Activated CD4-positive, CD25-positive, alpha-beta regulatory T cell treated with anti-CD3 and anti-CD28 coated beads, Interleukin-2, amount 50 U/mL, for 72 hours (primary cell): Measurements from ENCODE around the gene PAK4.
"Not testable (repeated sequence)": the region's sequence is repeated elsewhere in the genome, so short reads cannot be mapped to it uniquely, and the experiment has no call there.

Source experiments
- DNase-seq: peaks from one replicate; pipeline ENCODE4 v3.0.0; 2021

PAK4 gene

DNA sequence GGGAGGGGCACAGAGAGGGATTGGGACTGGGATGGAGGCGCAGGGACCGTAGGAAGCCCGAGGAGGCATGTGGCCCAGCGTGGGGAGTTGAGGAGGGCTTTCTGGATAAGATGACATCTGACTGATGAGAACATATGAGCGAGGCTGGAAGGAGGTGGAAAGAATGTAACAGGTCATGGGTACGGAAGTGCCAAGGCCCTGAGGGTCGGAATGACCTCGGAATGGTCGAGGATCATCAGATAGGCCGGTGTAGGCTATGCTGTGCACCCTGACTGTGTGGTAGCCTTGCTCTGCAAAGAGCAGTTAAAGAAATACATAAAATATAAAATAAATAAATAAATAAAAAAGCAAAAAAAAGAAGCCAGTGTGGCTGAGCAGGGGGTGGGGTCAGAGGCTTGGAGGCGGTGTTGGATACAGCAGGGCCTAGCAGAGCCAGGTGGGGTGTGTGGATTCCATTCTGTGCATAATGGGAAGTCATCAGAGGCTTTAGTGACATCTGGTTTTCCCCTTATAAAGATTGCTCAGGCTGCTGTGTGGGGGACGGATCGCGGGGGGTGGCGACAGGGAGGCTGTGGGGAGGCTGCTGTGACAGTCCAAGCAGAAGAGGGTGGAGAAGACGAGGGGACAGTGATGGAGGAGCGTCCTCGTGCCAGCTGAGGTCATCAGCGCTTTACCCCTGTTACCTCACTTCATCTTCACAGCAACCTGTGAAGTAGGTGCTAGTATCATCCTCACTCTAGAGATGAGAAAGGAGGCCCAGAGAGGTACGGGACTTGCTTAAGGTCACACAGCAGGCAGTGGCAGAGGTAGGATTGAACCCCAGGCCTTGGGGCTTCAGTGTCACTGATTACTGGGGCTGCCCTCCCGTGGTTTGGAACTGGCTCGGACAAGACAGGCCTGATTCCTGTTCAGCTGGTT lies 5.0 kb downstream of the PAK4 start:
- no peak for DNase-seq

DNA sequence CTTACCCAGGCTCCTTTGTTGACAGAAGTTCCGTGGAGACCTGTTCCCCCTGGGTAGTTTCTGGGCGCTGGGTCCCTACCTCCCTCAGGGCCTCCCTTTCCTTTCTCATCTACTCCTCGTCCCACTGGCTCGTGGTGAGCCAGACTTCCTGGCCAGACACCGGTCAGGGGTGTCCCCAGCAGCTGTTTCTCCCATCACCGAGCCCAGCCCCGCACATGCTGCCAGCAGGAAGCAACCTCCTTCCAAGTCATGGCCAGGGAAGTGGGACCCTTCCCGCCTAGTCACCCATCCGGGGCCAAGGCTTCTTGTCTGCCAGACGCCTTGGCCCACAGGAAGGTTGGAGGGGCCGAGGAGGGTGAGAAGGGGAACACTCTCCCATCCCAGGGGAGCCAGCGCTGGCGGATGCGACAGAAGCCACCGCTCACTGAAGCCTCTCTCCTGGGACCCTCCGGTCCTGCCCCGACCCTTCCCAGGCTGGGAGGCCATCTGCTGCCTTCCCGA lies 5.7 kb downstream of the PAK4 start:
- DNase-seq, result no peak

DNA sequence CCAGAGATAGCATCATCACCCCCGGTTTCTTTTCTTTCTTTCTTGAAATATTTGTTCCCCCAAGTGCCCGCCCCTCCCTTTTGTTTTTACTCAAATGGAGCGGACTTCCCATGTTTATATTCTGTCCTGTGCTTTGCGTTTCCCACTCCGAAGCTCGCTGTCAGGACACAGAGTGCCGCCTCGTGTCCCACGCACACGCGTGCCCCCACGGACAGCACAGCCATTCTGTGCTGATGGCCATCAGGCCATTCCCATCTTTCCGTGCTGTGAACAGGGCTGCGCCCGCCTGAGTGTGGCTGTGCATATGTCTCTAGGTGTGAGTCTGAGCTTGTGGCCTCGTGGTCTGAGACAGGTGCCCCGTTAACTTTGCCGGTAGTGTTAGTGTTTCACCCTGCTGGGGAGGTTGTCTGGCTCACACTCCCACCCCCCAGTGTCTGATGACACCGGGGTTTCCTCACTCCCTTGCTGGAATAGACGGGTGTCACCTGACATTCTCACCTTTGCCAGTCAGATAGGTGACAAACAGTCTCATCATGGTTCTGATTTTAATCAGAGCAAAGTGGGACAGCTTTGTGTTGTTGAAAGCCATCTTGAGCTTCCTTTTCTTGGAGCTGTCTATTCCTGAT lies 6.9 kb downstream of the PAK4 start:
- no peak for DNase-seq

DNA sequence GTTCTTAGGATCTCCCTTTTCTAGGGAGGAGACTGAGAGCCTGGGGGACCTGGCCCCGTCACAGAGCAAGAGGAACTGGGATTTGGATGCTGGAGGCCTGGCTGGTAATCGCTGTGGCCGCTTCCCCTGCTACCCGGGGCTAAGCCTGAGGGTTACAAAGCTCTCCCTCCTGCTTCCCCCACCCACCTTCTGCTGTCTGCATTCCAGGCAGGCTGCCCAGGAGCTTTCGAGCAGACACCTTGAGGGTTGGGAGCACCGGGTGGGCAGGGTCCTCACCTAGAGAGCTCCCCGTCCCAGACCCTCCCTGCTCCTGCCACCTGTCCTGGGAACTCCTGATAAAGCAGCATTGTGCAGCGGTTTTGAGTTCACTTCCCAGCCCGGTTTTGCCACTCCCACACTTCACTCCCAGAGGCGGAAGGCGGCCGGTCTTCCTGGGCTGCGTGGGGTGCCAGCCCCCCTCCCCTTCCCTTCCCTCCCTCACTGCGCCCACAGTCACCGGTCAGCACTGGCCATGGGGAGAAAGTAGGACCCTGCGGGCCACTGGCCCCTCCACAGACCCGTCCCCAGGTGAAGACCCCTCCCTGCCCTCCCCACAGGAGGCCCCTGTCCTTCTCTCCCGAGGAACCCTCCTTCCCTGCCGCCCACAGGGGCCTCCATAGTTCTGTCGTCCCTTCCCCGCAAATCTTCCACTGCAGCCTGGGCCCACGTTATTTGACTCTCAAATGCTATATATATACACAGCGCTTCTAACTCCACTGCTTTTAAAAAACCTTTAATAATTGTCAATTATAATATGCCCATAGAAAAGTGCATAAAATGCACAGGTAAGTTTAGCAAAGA lies 8.1 kb downstream of the PAK4 start:
- DNase-seq, result no peak

DNA sequence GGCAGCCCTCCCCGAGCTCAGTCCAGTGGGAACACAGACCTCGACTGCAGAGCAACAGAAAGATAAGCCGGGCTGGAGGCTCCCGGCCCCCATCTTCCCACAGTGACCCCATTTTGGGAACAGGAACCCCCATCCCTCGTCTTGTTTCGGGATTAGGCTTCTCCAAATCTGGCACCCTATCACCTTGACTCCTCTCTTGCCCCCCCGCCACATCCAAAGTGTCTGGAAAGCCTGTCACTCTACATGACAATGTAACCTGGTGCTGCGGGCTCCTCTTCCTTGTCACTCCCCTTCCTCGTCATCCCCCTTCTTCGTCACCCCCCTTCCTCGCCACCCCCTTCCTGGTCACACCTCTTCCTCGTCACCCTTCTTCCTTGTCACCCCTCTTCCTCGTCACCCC lies 10.1 kb downstream of the PAK4 start:
- no peak for DNase-seq

DNA sequence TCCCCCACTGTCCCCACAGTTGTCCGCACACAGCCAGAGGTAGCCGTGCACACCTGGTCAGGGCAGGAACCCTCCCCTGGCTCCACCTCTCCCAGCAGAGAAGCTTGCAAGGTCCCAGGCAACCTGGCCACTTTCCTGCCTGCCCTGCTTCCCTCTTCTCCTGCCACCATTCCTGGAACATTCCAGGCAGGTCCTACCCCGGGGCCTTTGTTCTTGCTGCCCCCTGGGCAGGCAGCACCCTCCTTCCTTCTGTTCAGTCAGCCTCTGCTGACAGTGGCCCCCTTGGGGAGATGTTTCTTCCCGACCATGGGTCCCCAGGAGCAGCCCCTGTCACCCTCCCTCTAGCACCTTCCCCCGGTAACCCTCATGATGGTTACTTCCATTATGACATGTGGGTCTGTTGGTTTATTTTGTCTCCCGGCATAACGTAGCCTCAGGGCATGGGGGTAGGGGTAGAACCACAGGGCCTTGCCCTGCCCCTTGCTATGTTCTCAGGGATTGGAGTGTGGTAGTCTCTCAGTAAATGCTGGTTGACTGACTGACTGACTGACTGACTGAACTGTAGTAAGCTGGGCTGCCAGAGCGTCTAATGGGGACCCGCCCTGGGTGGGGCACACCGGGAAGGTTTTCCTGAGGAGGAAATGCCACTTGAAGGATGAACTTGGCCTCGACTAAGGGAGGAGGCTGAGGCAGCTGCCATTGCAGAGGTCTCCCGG lies 10.8 kb downstream of the PAK4 start:
- DNase-seq, result no peak

DNA sequence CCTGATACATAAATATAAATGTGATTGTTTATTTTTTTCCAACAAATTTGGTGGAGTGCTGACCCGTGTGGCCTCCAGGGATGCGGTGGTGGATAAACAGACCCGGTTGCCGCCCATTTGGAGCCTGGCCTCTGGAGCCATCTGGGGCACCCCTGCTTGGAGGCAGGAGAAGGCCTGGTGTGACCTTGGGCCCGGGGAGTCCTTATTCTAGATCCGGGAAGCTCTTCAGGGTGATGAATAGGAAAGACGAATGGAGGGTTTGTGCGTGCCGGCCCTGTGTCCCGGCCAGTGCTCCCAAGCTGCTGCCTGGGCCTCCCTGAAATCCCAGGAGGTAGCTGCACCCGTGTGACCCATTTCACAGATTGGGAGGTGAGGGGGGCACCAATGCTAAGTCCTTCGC lies 11.5 kb downstream of the PAK4 start:
- no peak for DNase-seq

DNA sequence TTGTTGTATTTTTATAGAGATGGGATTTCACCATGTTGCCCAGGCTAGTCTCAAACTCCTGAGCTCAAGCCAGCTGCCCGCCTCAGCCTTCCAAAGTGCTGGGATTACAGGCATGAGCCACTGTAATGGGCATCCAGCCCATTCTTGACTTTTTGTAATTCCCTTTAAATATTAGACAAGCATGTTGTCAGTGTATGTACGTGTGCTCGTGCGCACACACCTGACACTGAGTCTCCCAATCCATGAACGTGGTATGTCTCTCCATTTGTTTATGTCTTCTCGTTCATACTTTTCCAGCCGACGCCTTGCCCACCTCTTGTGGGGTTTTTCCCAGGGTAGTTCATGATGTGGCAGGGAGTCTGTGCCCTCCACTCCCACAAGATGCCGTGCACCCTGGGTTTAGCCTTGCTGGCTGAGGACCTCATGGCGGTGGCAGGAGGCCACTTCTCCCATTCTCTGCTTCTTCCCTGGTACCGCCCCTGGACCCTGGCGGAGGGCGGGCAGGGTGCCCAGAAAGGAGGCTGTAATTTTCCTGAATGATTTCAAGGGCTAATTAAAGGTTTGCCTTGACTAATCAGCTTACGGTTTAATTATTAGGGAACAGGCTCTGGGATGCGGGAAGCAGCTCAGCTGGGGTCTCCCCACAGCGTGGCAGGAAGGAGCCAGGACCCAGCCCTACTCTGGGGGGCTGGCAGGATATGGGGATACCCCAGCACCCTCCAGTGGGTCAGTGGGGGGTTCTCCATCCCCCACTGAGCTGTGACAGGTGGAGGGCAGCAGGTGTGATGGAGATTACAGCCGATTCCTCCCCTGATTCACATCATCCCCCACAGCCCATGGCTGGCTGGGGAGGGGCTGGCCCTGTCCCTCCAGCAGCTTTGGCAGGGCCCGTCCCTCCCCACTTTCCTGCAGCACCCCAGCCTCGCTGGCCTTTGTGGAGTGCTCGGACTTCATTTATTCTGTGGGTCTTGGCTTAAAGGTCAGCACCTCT lies 12.9 kb downstream of the PAK4 start:
- no peak for DNase-seq

DNA sequence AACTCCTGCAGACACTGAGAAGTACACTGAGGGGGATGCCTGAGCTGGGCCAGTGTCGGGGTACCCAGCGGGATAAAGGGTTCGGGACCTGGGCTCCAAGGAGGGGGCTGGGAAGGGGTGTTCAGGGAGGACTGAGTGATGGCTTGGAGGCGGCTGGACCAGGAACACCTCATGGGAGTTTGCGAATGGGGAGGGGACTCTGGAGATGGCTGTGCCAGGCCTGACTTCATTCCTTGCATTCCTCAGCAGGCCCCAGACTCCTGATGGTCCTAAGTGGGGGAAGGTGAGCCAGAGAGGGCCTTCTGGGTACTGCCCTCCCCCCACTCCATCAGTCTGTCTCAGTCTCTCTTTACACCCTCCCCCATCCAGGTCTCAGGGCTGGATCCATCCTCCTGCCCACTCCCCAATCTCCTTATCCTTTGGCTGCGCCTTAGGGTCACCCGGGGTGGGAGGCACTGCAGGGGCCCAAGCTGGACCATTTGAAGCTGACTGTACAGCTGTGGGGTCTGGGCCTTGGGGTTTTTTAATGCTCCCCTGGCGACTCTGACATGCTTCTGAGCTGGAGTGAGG lies 13.8 kb downstream of the PAK4 start:
- DNase-seq, result no peak

DNA sequence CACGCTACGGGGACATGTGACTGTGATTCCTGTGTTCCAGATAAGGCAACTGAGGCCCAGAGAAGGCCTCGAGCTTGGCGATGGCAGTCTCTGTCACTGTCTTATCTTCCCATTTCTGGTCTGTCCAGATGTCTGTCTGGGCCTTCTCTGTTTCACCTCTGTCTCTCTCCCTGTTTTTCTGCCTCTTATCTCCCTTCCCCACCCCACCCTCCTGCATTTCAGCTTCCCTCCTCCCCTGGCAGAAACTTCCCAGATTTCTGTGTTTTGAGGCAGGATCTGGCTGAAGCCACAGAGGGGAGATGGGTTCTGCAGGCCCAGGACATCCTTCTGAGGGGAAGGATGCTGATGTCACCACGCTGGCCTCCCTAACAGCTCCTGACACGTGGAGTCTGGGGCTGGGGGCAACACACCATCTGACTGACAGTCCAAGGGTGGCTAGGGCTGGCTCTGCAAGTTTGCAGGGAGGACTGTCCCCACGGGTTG lies 14.4 kb downstream of the PAK4 start:
- DNase-seq, result no peak

DNA sequence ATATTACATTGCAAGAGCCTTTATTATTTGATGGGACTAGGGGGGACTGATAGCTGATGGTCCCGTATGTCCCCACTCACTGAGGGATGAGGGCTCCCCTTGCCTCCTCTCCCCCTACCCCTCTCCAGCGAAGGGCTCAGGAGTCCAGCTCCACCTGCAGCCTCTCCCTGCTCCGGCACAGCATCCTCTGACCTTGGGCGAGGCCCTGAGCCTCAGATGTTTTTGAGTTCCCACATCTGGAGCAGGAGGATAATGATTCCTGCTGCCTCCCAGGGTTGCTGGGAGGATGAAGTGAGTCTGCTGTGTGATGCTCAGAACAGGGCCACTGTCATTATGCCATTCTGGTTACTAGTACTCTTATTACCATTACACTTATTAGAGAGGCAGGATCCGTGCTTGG lies 15.0 kb downstream of the PAK4 start:
- no peak for DNase-seq

DNA sequence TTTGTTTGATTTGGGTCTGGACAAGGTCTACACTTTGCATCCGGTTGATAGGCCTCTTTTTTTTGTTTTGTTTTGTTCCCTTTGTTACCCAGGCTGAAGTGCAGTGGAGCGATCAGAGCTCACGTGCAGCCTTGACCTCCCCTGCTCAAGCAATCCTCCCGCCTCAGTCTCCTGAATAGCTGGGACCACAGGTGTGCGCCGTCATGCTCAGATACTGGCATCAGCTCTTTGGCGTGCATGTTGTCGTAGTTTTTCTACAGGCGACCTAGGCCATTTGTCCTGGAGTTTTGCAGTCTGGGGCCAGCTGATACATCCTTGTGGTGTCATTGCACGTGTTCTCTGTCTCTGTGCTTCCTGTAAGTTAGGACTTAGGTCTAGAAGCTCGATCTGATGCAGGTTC lies 16.3 kb downstream of the PAK4 start:
- no peak for DNase-seq

DNA sequence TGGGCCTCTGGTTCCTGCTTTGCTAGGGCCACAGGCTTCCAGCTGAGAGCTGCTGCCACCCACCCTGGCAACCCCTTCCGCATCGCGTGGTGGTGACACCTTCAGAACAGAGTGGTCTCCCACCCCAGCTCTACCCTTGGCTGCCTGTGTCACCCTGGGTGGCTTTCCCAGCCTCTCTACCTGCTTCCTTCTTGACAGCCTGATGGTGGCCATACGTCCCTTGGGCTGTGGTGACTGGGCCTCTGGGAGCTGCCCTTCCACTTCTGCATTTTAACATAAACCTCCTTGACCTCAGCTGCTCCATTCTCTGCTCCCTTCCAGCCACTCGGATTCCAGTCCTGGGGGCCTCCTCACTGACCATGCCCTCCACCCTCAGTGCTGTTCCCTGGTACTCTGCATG lies 17.0 kb downstream of the PAK4 start:
- DNase-seq, result no peak

DNA sequence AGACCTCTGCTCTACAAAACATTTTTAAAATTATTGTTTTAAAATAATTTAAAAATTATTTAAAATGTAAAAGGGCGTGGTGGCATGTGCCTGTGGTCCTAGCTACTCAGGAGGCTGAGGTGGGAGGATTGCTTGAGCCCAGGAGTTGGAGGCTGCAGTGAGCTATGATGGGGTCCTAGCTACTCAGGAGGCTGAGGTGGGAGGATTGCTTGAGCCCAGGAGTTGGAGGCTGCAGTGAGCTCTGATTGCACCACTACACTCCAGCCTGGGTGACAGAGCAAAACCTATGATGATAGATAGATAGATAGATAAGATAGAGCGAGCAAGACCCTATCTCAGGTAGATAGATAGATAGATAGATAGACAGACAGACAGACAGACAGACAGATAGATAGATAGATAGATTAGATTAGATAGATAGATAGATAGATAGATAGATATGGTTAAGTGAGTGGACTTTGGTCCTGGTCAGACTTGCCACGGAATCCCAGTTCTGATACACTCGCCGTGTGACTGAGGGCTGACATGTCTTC lies 18.2 kb downstream of the PAK4 start:
- not testable (repeated sequence) for DNase-seq

DNA sequence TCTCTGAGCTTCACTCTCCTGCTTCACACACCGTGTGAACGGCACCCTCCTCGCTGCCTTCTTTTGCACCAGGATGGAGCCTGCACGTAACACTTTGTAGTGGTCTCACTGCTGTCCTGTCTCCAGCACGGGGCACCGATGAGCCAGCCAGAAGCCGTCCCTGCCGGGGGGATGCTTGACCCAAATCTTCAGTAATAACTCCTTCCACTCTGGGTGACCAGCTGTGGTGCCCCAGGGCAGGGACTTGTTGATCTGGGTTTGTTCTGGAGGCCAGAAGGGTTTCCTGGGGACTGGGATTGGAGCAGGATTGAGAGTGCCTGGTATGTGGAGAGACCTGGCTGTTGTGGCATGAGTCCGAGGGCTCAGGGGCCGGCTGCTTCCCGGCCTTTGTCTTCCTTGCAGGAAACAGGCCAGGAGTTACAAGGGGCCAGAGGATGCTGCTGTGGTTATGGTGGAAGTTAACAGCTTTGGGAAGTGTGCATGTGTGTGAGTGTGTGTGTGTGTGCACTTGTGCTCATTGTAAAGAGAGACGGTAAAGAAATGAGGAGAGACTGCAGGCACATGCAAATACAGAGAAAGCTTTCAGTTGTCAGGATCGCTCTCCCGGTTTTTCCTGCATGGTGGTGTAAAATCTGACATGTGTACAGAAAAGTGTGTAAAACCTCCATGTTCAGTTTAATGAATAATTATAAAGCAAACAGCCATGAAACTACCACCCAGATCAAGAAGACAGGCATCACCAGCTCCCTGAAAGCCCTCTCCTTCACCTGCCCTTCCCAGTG lies 18.9 kb downstream of the PAK4 start:
- DNase-seq, result no peak

DNA sequence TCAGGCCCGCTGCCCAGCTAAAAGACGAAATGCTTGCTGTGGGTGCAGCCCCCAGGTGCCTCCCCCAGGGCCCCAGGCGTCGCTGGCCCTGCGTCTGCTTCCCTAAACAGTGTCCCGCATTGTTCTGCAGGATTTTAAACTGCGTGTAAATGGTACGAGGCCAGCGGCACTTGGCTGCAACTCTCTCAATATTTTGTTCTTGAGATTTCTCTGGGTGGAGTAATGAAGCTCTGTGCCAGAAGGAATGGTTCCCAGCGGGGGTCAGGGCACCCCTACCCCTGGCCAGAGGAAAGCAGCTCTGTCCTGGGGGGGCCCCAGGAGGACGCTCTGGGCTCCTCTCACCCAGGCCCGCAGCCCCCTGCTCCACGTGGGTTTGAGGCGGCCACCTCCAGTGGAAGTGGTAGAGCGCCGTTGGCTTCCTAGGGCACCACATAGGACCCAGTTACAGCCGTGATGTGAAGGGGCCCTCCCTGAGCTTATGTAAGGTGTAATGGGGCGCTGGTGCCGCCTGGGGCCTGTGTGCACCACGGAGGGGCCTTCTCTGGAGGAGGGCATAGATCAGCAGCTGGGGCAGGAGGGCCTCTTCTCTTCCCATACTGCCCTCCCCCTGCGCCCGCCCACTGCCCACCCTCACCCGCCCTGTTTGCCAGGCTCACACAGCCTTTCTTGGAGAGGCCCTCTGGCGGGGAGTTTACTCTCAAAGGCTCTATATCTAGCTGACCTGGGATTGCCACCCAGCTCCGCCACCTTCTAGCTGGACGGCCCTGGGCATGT lies 19.8 kb downstream of the PAK4 start:
- DNase-seq, result no peak

DNA sequence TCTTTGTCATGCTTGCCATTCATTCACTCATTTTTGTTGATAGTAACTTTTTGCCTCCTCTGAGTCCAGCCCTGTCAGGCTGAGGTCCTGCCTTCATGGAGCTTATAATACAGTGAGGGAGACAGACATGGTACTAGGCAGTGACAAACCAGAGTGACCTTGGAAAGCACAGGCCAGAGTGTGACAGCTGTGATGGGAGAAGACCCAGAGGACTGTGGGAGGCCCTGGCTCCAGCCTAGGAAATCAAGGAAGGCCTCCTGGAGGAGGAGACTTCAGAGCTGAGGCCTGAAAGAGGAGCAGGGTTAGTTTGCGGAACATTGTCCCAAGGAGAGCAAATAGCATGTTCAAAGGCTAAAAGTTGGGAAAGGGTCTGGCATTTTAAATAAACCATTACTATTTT lies 20.5 kb downstream of the PAK4 start:
- no peak for DNase-seq

DNA sequence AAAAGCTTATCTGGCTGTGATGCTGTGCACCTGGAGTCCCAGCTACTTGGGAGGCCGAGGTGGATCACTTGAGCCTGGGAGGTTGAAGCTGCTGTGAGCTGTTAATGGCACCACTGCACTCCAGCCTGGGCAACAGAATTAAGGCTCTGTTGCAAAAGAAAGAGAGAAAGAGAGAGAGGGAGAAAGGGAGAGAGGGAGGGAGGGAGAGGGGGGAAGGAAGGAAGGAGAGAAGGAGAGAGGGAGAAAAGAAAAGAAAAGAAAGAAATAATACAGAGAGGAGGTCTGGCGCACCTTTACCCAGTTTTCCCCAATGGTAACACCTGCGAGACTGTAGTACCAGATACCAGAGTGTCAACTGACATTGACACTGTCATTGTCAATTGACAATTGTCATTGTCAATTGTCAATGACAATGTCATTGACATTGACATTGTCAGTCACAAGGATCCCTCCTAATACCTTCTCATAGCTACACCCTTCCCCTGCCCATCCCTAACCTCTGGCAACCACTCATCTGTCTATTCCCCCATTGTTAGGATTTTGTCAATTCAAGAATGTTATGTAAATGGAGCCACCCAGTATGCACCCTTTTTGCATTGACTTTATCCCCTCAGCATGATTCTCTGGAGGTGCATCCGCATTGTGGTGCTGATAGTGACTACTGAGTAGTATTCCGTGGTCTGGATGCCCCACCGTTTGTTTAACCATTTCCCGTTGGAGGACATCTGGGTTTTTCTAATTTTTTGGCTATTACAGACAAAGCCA lies 21.3 kb downstream of the PAK4 start:
- no peak for DNase-seq
